Stimulated activated CD4-positive, alpha-beta T cell treated with anti-CD3 and anti-CD28 coated beads, Interleukin-2, amount 100 ng/mL, for 48 hours (primary cell): ENCODE measurements around the gene ASXL2.
"Not testable (repeated sequence)": the region's sequence is repeated elsewhere in the genome, so short reads cannot be mapped to it uniquely, and the experiment has no call there.

Source experiments
- DNase-seq, 2 donors: peaks; one replicate each; pipeline ENCODE4 v3.0.0-alpha.2; 2020

Gene ASXL2

GRCh38 chr2:25728559-25728958 lies 149.7 kb downstream of the ASXL2 start:
- DNase-seq: no peak

- DNase-seq: no peak
Observed at GRCh38 chr2:25726522-25726921, 151.8 kb downstream of the ASXL2 start.

GRCh38 chr2:25725877-25726276 lies 152.4 kb downstream of the ASXL2 start:
- no peak for DNase-seq

- no peak for DNase-seq
Observed at GRCh38 chr2:25724756-25725155, 153.5 kb downstream of the ASXL2 start.

- DNase-seq: no peak
Observed at GRCh38 chr2:25722224-25722623, 156.1 kb downstream of the ASXL2 start.

- DNase-seq: no peak
Observed at GRCh38 chr2:25720575-25720974, 157.7 kb downstream of the ASXL2 start.

- DNase-seq: no peak
Observed at GRCh38 chr2:25714740-25715139, 163.5 kb downstream of the ASXL2 start.

GRCh38 chr2:25712455-25712854 lies 165.8 kb downstream of the ASXL2 start:
- DNase-seq: no peak

- no peak for DNase-seq
Observed at GRCh38 chr2:25711675-25712354, 166.5 kb downstream of the ASXL2 start.

GRCh38 chr2:25710750-25711149 lies 167.5 kb downstream of the ASXL2 start:
- DNase-seq: no peak

- DNase-seq: no peak
Observed at GRCh38 chr2:25709349-25709748, 168.9 kb downstream of the ASXL2 start.

- no peak for DNase-seq
Observed at GRCh38 chr2:25707927-25708590, 170.2 kb downstream of the ASXL2 start.

GRCh38 chr2:25705575-25705974 lies 172.7 kb downstream of the ASXL2 start:
- not testable (repeated sequence) for DNase-seq

GRCh38 chr2:25701801-25702200 lies 176.5 kb downstream of the ASXL2 start:
- no peak for DNase-seq

GRCh38 chr2:25700221-25700660 lies 178.0 kb downstream of the ASXL2 start:
- DNase-seq: peak in 1 of 2 donors; percentile 21

- DNase-seq: no peak
Observed at GRCh38 chr2:25699216-25699615, 179.1 kb downstream of the ASXL2 start.

- no peak for DNase-seq
Observed at GRCh38 chr2:25698752-25699151, 179.5 kb downstream of the ASXL2 start.

- DNase-seq: no peak
Observed at GRCh38 chr2:25697559-25698341, 180.5 kb downstream of the ASXL2 start.

- no peak for DNase-seq
Observed at GRCh38 chr2:25692737-25693445, 185.4 kb downstream of the ASXL2 start.

- DNase-seq: no peak
Observed at GRCh38 chr2:25692143-25692542, 186.1 kb downstream of the ASXL2 start.

GRCh38 chr2:25690058-25690457 lies 188.2 kb downstream of the ASXL2 start:
- no peak for DNase-seq

GRCh38 chr2:25688236-25688635 lies 190.1 kb downstream of the ASXL2 start:
- no peak for DNase-seq

GRCh38 chr2:25685741-25686140 lies 192.5 kb downstream of the ASXL2 start:
- no peak for DNase-seq
